ENCODE data around the gene TCF19.
A peak's percentile ranks its signal among the peaks of the same experiment; 100 is the strongest.

TCF19 gene, protein sequence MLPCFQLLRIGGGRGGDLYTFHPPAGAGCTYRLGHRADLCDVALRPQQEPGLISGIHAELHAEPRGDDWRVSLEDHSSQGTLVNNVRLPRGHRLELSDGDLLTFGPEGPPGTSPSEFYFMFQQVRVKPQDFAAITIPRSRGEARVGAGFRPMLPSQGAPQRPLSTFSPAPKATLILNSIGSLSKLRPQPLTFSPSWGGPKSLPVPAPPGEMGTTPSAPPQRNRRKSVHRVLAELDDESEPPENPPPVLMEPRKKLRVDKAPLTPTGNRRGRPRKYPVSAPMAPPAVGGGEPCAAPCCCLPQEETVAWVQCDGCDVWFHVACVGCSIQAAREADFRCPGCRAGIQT

DNA sequence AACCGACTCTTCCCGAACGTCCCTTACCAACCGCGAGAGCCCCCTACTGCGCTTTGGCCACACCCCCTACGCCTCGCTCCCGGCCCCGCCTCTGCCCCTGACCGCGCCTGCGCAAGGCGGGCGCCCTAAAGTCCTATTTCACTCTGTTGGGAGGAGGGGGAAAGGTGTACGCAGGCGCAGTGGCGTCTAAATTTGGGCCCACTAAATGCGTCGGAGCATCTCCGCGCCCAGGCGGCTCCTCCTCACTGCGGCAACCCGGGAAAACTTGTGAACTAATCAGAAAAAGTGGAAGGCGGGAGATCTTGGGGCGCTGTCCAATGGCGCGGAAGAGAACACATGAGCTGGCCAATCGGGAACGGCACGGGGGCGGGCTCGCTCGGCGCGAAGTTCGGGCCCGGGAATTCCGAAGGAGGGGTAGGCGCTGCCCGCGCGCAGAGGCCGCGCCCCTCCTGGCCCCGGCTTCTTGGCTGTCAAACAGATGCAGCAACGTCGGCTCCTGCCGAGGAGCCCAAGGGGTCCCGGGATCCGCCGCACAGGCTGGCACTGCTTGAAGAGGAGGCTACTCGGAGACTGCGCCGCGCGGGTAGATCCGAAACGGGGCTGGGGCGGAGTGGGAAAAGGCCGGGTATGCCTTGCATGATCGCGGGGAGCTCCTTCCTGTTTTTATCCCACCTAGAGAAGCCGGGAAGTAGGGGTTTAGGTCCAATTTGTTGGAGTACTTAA is at the start of gene TCF19:
Gene TCF19 (plus strand): TSS at position 450 of the 723 bp plus-strand sequence. CDS start 881 bp downstream, outside the sequence.
- peak; percentile 99 for DNase-seq

GRCh38 chr6:31110825-31111582 is 47.4 kb upstream of the TCF19 start:
- DNase-seq = no peak

- DNase-seq = no peak
Observed at GRCh38 chr6:31111712-31112111, 46.7 kb upstream of the TCF19 start.

DNA sequence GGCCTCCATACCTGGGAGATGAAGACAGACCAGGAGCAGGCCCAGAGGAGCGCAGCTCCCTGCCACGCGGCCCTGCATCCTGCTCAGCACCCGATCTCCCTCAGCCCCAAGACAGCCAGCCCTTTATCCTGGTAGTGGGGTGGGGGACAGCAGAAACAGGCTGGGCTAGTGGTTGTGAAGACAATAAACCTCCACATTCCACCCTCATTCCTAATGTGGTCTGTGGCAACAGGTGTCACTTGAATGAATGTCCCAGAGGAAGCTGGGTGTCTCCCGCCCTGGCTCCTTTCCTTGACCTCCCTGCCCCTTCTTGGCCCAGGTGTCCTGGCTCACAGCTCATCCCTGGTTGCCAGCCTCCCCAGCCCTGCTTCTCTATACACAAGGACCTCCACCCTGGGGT is 45.9 kb upstream of the TCF19 start, which contains the start of gene C6orf15:
Gene C6orf15 (minus strand): TSS at position 98 of the 400 bp plus-strand sequence. CDS start 20 bp downstream, at position 78.
- no peak for DNase-seq

GRCh38 chr6:31113861-31114540 is 44.4 kb upstream of the TCF19 start:
- no peak for DNase-seq

GRCh38 chr6:31114541-31114878 is 43.9 kb upstream of the TCF19 start, which contains the start of gene PSORS1C1:
Gene PSORS1C1, plus strand, starts transcription at chr6:31114800. Its CDS starts 14,833 bp downstream, at chr6:31129633.
- no peak for DNase-seq

DNA sequence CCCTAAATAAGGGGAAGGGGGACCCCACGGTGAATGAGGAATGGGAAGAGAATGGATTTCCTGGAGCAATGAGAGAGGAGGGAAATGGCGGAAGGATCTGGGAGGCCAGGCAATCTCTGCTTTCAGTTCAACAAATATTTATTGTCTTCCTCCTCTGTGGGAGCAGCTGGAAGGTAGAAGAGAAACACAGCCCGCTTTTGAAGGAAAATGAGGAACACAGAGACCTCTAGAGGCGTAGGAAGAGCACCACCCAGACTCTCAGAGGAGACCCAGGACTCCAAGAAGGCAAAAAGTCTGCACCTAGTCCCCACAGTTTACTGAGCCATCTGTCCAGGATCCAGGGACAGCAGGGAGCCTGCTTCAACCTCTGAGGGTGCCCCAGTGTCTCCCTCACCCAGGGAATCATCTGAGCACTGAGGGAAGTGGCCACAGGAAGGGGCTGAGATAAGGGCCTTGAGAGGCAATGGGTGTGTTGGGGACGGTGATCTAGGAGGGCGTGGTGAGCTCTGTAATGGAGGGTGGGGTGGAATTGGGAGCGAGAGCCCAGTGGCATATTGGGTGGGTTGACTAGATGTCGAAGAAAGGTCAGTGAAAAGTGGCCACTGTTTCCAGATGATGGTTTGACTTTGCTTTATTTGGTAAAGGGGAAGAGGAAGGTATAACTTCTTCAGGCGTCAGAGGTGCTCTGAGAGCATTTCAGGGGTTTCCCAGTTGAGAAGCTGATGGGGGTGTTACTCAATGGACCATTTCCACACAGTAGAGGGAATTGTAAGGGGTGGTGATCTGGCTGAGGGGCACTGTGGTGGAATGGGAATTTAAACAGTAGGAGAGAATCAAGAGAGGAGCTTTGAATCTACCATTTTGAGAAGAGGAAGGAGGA is 43.2 kb upstream of the TCF19 start:
- no peak for DNase-seq

GRCh38 chr6:31115941-31116560 is 42.3 kb upstream of the TCF19 start:
- DNase-seq = no peak

GRCh38 chr6:31116661-31117385 is 41.6 kb upstream of the TCF19 start:
- DNase-seq = no peak

- no peak for DNase-seq
Observed at GRCh38 chr6:31118178-31118577, 40.2 kb upstream of the TCF19 start.

DNA sequence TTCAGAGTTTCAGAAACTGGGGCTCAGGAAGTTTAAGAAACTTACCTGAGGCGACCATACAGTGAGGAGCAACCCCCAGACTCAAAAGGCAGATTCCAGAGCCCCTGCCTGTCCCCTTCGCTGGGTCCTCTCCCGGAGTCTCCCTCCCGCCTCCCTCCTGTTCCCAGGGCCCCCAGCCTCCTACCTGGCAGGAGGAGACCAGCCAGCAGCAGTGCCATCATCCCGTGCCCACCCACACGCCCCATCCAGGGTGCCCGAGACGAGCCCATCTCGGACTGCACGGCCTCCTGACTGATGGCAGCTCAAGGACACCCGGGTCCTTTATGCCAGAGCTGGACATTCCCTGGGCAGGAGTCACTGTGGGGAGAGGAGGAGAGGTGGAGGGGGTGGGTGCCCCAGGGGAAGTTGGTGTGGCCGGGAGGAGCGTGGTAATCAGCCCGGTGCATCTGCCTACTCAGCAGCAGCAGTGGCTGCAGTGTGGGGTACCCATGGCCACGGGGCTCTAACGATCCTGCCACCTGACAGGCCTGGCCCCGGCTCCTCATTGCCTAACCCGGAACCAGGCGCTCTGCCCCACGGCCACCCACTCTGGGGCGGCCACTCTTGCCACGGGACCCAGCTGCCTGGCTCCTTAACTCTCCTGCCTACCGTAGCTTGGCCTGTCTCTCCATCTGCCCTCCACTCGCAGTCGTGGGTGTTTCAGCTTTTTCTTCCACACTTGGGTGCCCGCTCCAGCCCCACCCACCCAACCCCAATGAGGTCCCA is 38.1 kb upstream of the TCF19 start, which contains the start of gene CDSN:
Gene CDSN (minus strand): TSS at position 296 of the 765 bp plus-strand sequence. CDS start 27 bp downstream, at position 269.
- DNase-seq = no peak

GRCh38 chr6:31121131-31121790 is 37.1 kb upstream of the TCF19 start:
- no peak for DNase-seq

DNA sequence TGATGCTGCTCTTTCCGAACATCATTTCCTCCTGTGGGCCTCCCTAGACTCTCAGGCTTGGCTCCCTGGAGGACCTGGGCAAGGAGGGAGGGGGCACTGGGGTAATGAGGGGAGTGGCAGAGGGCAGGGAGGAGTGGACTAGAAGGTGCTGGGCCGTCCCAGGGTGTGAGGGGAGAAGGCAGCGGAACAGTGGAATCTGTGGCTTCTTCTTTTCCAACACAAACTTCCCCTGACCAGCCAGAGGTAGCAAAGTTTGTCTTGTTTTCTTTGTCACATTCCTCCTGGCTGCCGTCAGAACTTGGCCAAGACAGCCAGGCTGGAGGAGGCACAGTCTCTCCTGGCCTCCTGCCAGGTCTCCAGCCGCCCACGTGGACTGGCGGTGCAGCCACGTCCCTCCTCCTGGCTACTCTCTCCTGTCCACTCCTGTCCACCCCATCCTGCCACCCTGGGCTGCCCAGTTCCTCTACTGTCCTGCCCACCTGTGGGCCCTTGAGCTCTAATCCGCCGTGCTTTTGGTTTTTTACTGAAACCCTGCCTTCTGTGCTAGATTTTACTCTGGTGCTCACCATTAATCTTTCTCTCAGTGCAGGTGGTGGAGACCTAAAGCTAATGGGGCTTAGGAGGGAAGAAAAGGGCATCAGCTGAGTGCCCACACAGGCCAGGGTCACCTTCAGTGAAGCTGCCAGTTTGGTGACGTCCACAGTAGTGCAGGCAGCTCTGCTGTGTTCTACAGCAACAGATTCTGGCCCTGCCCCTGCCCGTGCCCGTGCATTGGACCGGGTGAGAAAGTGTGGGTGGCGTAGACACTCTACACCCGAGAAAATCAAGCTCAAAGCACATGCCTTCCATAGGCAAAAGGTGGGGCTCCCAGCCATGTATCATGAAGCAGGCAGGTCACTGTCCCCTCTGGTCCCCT is 35.3 kb upstream of the TCF19 start:
- DNase-seq = no peak

- no peak for DNase-seq
Observed at GRCh38 chr6:31125162-31125561, 33.2 kb upstream of the TCF19 start.

DNA sequence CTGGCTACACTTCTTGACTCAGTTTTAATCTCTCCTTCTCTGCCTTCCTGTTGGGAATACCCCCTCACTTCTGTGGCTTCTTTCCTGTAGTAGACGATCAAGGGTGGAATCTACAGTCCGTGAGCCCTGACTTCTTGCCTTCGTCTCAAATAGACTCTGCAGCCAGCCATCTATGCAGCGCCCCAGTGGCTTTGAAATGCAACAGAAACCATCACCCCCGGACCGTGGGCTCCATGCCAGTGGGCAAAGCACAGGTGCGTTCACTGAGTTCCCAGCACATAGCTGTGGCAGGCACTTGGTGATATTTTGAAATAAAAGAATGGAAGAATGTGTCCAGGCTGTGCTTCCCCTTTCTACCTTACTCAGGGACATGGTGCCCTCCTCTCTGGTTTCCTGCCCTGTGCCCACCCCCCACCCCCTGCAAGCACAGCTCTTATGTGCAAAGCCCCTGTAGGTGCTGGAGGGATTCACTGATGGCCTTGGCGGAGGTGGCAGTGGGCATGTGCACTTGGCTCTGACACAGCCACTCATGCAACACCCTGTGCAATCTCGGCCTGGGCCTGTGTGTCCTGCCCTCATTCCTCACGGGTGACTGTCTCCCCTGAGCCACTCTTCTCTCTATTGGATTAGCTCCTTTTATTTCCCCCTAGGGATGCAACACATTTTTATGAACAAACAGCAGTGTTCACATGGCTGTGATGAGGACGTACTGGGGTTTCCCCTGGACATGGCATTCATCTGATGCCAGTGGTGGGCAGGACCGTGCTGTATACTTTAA is 32.6 kb upstream of the TCF19 start:
- no peak for DNase-seq

DNA sequence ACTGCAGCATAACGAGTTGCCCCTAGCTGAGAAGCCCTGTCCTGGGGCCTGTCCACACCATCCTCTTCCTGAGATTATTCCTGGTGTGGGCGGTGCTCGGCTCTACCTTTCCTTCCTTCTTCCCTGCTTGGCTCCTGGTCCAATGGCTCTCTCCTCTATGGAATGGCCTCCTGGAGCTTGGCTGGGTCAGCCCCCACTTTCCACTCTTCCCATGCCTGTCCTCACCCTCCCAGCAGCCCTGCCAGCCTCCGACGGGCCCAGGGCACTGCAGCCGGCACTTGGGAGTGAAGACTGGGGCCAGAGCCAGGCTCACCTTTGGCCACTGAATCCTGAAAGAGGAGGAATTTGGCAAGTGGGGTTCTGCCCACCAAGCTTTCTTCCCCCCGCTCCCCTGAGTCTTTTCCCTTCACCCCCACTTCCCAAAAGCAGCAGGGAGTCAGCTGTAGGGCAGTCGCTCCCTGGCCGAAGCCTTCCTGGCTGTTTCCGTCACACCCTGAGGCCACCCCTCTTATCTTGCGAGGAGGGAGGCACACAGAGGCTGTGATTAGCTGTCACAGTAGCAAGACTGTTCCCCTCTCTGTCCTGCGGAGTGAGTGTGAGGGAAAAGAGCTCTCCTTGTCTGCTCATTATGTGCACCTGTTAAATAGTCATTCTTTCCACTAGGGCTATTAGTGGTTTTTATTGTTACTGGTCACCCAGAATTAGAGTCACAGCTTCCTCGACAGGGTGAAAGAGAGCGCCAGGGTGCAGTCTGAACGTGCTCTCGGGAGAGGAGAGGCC is 31.8 kb upstream of the TCF19 start:
- no peak for DNase-seq
